ENCODE measurements around the gene MYO9A.
A peak's percentile ranks its signal among the peaks of the same experiment; 100 is the strongest.
"Not testable (repeated sequence)": the region's sequence is repeated elsewhere in the genome, so short reads cannot be mapped to it uniquely, and the experiment has no call there.

Gene MYO9A

GRCh38 chr15:72086920-72087648 lies 30.9 kb downstream of the MYO9A start:
- no peak for DNase-seq

- DNase-seq: peak; percentile 68
Observed at GRCh38 chr15:72086010-72086697, 31.8 kb downstream of the MYO9A start.

DNA sequence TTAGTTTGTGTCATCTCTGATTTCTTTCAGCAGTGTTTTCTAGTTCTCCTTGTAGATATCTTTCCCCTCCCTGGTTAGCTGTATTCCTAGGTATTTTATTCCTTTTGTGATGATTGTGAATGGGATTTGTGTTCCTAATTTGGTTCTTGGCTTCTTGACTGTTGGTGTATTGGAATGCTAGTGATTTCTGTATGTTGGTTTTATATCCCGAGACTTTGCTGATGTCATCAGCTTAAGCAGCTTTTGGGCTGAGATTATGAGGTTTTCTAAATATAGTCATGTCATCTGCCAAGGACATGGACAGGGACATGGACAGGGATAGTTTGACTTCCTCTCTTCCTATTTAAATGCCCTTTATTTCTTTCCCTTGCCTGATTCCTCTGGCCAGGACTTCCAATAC lies 35.8 kb downstream of the MYO9A start:
- no peak for DNase-seq

GRCh38 chr15:72078887-72079286 lies 39.1 kb downstream of the MYO9A start:
- no peak for DNase-seq

DNA sequence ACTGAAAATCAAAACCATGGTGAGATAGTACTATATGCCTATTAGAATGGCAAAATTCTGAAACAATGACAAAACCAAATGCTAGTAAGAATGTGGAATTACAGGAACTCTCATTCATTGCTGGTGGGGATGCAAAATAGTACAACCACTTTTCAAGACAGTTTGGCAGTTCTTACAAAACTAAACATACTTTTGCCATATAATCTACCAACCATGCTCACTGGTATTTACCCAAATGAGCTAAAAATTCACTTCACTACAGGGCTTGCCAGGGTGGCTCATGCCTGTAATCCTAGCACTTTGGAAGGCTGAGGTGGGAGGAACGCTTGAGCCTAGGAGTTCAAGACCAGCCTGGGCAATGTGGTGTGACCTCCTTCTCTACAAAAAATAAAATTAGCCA lies 40.0 kb downstream of the MYO9A start:
- DNase-seq: no peak

GRCh38 chr15:72074335-72075060 lies 43.5 kb downstream of the MYO9A start:
- DNase-seq: no peak

DNA sequence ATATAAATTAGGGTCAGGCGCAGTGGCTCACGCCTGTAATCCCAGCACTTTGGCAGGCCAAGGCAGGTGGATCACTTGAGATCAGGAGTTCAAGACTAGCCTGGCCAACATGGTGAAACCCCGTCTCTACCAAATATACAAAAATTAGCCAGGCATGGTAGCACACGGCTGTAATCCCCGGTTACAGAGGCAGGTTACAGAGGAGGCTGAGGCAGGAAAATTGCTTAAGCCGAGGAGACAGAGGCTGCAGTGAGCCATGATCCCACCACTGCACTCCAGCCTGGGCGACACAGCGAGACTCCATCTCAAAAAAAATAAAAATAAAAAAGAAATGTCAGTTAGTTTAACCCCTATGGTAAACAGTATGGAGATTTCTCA lies 46.5 kb downstream of the MYO9A start:
- DNase-seq: not testable (repeated sequence)

- no peak for DNase-seq
Observed at GRCh38 chr15:72070817-72071447, 47.0 kb downstream of the MYO9A start.

GRCh38 chr15:72068856-72069255 lies 49.1 kb downstream of the MYO9A start:
- DNase-seq: no peak

- no peak for DNase-seq
Observed at GRCh38 chr15:72065801-72066200, 52.1 kb downstream of the MYO9A start.

DNA sequence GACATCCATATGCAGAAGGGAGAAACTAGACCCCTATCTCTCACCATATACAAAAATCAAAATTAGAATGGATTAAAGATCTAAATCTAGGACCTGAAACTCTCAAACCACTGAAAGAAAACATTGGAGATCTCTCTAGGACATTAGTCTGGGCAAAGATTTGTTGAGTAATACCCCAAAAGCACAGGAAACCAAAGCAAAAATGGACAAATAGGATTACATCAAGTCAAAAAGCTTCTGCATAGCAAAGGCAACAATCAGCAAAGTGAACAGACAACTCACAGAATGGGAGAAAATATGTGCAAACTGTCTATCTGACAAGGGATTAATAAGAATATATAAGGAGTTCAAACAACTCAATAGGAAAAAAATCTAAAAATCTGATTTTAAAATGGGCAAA lies 54.8 kb downstream of the MYO9A start:
- DNase-seq: no peak

- no peak for DNase-seq
Observed at GRCh38 chr15:72062319-72062718, 55.6 kb downstream of the MYO9A start.

- DNase-seq: no peak
Observed at GRCh38 chr15:72060687-72061250, 57.2 kb downstream of the MYO9A start.

- DNase-seq: no peak
Observed at GRCh38 chr15:72058585-72058984, 59.4 kb downstream of the MYO9A start.

GRCh38 chr15:72057548-72058091 lies 60.3 kb downstream of the MYO9A start:
- DNase-seq: no peak

DNA sequence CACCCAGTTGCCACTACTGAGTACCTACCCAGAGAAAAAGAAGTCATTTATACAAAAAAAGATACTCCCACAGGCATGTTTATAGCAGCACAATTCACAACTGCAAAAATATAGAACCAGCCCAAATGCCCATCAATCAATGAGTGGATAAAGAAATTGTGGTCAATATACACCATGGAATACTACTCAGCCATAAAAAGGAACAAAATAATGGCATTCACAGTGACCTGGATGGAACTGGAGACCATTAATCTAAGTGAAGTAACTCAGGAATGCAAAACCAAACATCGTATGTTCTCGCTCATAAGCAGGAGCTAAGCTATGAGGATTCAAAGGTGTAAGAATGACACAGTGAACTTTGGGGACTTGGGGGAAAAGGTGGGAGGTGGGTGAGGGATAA lies 61.7 kb downstream of the MYO9A start:
- not testable (repeated sequence) for DNase-seq

GRCh38 chr15:72053297-72053696 lies 64.7 kb downstream of the MYO9A start:
- not testable (repeated sequence) for DNase-seq

DNA sequence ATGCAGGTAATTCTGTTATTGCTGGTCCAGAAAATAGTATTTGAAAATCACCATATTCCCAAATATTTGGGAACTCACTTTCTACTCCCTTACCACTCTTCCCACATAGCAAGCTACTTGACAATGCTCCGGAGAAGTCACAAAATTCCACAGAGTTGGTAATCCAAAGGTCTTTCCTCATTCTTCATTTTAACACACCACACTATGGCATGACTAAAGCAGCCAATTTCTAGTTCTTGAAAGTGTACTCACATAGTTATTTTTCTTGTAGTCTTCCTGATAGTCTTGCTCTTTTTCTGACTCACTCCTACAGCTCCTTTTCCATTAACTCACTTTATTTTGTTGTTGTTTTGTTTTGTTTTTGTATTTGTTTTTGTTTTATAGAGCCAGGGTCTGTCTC lies 67.2 kb downstream of the MYO9A start:
- DNase-seq: no peak

DNA sequence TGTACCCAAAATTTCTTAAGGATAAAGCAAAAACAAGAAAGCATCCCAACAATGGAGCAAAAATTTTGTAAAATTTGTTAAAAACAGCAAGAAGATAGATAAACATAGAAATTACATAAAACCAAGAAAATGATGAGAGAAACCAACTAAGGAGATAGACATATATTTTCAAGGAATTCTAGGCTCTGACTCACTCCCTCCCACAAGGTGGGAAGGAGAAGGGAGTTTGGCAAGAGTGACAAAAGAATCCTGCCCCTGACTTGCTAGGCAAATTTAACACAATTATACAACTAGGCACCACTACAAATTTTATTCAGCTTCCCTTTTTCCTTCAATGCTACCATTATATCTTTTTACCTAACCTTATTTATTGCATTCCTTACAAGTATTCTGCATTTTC lies 70.9 kb downstream of the MYO9A start:
- DNase-seq: no peak

DNA sequence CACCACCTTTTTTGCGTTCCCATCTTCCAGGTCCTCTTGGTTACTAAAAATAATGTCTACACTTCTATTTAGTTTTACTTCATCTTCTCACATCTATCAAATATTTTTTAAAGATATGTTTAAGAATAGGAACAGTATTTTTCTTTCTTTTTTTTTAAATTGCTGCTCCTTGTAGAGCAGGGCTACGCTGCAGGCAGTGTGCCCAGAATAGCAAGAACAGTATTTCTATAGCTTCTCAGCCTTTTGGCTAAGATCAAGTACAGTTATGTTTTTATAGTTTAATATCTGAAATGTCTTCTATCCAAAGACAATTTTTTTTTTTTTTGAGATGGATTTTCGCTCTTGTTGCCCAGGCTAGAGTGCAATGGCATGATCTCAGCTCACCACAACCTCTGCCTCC lies 73.0 kb downstream of the MYO9A start:
- DNase-seq: no peak

- no peak for DNase-seq
Observed at GRCh38 chr15:72042865-72043264, 75.1 kb downstream of the MYO9A start.

DNA sequence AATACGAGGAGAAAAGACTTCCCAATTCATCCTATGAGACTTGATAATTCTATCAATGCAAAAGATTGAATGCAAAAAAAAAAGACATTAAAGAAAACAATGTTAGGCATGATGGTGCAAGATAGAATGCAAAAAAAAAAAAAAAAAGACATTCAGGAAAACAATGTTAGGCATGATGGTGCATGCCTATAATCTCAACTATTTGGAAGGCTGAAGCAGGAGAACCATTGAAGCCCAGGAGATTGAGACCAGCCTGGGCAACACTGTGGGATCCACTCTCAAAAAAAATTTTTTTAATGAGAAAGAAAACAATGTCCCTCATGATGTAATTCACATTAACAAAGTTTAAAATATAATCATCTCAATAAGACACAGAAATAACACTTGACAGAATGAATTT lies 75.9 kb downstream of the MYO9A start:
- no peak for DNase-seq

GRCh38 chr15:72037321-72037720 lies 80.6 kb downstream of the MYO9A start:
- DNase-seq: no peak

Data from COR-L47 (cell line).